ENCODE data around the gene FOXQ1. TPM values are rescaled to one million over a fixed set of nuclear protein-coding genes. Genes with fewer than 3 reads are reported as not detected.
"Not testable (repeated sequence)": the region's sequence is repeated elsewhere in the genome, so short reads cannot be mapped to it uniquely, and the experiment has no call there.

The FOXQ1 gene
- total RNA-seq, 1 donor: not detected

GRCh38 chr6:1351381-1352008 lies 39.6 kb downstream of the FOXQ1 start:
- no peak for DNase-seq (ENCODE audit: low read depth in 2 of 3, low spot score in 2 of 3)

GRCh38 chr6:1355068-1355467 lies 43.2 kb downstream of the FOXQ1 start:
- DNase-seq (ENCODE audit: low read depth in 2 of 3, low spot score in 2 of 3): not testable (repeated sequence)

- not testable (repeated sequence) for DNase-seq (ENCODE audit: low read depth in 2 of 3, low spot score in 2 of 3)
Measured at GRCh38 chr6:1361717-1362116, 49.8 kb downstream of the FOXQ1 start.

GRCh38 chr6:1362643-1363042 lies 50.7 kb downstream of the FOXQ1 start:
- no peak for DNase-seq (ENCODE audit: low read depth in 2 of 3, low spot score in 2 of 3)

- no peak for DNase-seq (ENCODE audit: low read depth in 2 of 3, low spot score in 2 of 3)
Measured at GRCh38 chr6:1363298-1363697, 51.4 kb downstream of the FOXQ1 start.

GRCh38 chr6:1363729-1364572 lies 52.1 kb downstream of the FOXQ1 start:
- DNase-seq (ENCODE audit: low read depth in 2 of 3, low spot score in 2 of 3): peak in 1 of 3 donors; percentile 38

Other genes with a start within 250 kb of the FOXQ1 start
- gene FOXF2, start 77.5 kb downstream of the FOXQ1 start, total RNA-seq: not detected